ENCODE measurements around the gene RFC1. TPM values are rescaled to one million over a fixed set of nuclear protein-coding genes. Genes with fewer than 3 reads are reported as not detected.

The RFC1 gene
- total and polyA plus RNA-seq, 2 donors, result 24.2 to 68.6 TPM

- no peaks in the 10 kb centered on the region for H3K36me3 ChIP-seq (ENCODE audit: insufficient read depth)
- no peak for DNase-seq (ENCODE audit: extremely low spot score)
- 92% methylated on average over 7 of the region's 7 CpGs for WGBS
Observed at GRCh38 chr4:39342731-39343130, 23.4 kb downstream of the RFC1 start.

GRCh38 chr4:39341075-39341725 is 25.0 kb downstream of the RFC1 start:
- 80% methylated on average over 8 of the region's 8 CpGs for WGBS
- Histone ChIP-seq H3K36me3 (ENCODE audit: insufficient read depth) (no peaks in the 10 kb centered on the region), H3K4me3 (ENCODE audit: low read depth, low read length) (no peak overlapping the region), H3K27ac (ENCODE audit: low read depth) (no peak overlapping the region), H3K4me1 (ENCODE audit: insufficient read depth) (no peaks in the 10 kb centered on the region)
- DNase-seq (ENCODE audit: extremely low spot score), result no peak

More at GRCh38 chr4:39342731-39343130, 23.4 kb downstream of the RFC1 start:
- Histone ChIP-seq H3K4me1 (ENCODE audit: insufficient read depth) (no peaks in the 10 kb centered on the region), H3K27ac (ENCODE audit: low read depth) (no peak overlapping the region), H3K4me3 (ENCODE audit: low read depth, low read length) (no peak overlapping the region)

- no peaks in the 10 kb centered on the region for H3K4me1 ChIP-seq (ENCODE audit: insufficient read depth)
- no peaks in the 10 kb centered on the region for H3K36me3 ChIP-seq (ENCODE audit: insufficient read depth)
- no peak overlapping the region for H3K4me3 ChIP-seq (ENCODE audit: low read depth, low read length)
- H3K27ac ChIP-seq (ENCODE audit: low read depth), result no peak overlapping the region
- DNase-seq (ENCODE audit: extremely low spot score), result no peak
- 95% methylated on average over 2 of the region's 2 CpGs for WGBS
Observed at GRCh38 chr4:39339968-39340367, 26.2 kb downstream of the RFC1 start.

GRCh38 chr4:39337841-39338240 is 28.3 kb downstream of the RFC1 start:
- WGBS, result 96% methylated on average over 4 of the region's 4 CpGs
- Histone ChIP-seq H3K4me3 (ENCODE audit: low read depth, low read length) (no peak overlapping the region), H3K36me3 (ENCODE audit: insufficient read depth) (no peaks in the 10 kb centered on the region)

GRCh38 chr4:39335566-39335965 is 30.6 kb downstream of the RFC1 start:
- H3K4me3 ChIP-seq (ENCODE audit: low read depth, low read length), result no peak overlapping the region
- 96% methylated on average over 4 of the region's 4 CpGs for WGBS
- H3K36me3 ChIP-seq (ENCODE audit: insufficient read depth), result no peaks in the 10 kb centered on the region
- no peak for DNase-seq (ENCODE audit: extremely low spot score)
- H3K27ac ChIP-seq (ENCODE audit: low read depth), result no peak overlapping the region
- no peaks in the 10 kb centered on the region for H3K4me1 ChIP-seq (ENCODE audit: insufficient read depth)

More at GRCh38 chr4:39337841-39338240, 28.3 kb downstream of the RFC1 start:
- no peaks in the 10 kb centered on the region for H3K4me1 ChIP-seq (ENCODE audit: insufficient read depth)
- DNase-seq (ENCODE audit: extremely low spot score), result no peak
- no peak overlapping the region for H3K27ac ChIP-seq (ENCODE audit: low read depth)

- no peak overlapping the region for H3K27ac ChIP-seq (ENCODE audit: low read depth)
- H3K4me1 ChIP-seq (ENCODE audit: insufficient read depth), result no peaks in the 10 kb centered on the region
- 83% methylated on average over 2 of the region's 2 CpGs for WGBS
- no peaks in the 10 kb centered on the region for H3K36me3 ChIP-seq (ENCODE audit: insufficient read depth)
- H3K4me3 ChIP-seq (ENCODE audit: low read depth, low read length), result no peak overlapping the region
- DNase-seq (ENCODE audit: extremely low spot score), result no peak
Observed at GRCh38 chr4:39331191-39331590, 35.0 kb downstream of the RFC1 start.

- H3K36me3 ChIP-seq (ENCODE audit: insufficient read depth), result no peaks in the 10 kb centered on the region
- no peak overlapping the region for H3K4me3 ChIP-seq (ENCODE audit: low read depth, low read length)
- no peak overlapping the region for H3K27ac ChIP-seq (ENCODE audit: low read depth)
- no peak for DNase-seq (ENCODE audit: extremely low spot score)
- 89% methylated on average over 1 of the region's 1 CpG for WGBS
- no peaks in the 10 kb centered on the region for H3K4me1 ChIP-seq (ENCODE audit: insufficient read depth)
Observed at GRCh38 chr4:39330353-39330752, 35.8 kb downstream of the RFC1 start.

GRCh38 chr4:39326468-39326977 is 39.6 kb downstream of the RFC1 start:
- Histone ChIP-seq H3K27ac (ENCODE audit: low read depth) (no peak overlapping the region), H3K4me1 (ENCODE audit: insufficient read depth) (no peaks in the 10 kb centered on the region), H3K4me3 (ENCODE audit: low read depth, low read length) (no peak overlapping the region), H3K36me3 (ENCODE audit: insufficient read depth) (peaks cover 2% of the 10 kb centered on the region)
- no peak for DNase-seq (ENCODE audit: extremely low spot score)
- 98% methylated on average over 2 of the region's 2 CpGs for WGBS

GRCh38 chr4:39324897-39325613 is 41.1 kb downstream of the RFC1 start:
- H3K27ac ChIP-seq (ENCODE audit: low read depth), result no peak overlapping the region
- peaks cover 3% of the 10 kb centered on the region for H3K36me3 ChIP-seq (ENCODE audit: insufficient read depth)
- WGBS, result 95% methylated on average over 4 of the region's 4 CpGs
- DNase-seq (ENCODE audit: extremely low spot score), result no peak
- no peak overlapping the region for H3K4me3 ChIP-seq (ENCODE audit: low read depth, low read length)
- H3K4me1 ChIP-seq (ENCODE audit: insufficient read depth), result no peaks in the 10 kb centered on the region

- H3K27ac ChIP-seq (ENCODE audit: low read depth), result no peak overlapping the region
- no peak for DNase-seq (ENCODE audit: extremely low spot score)
- peaks cover 3% of the 10 kb centered on the region for H3K36me3 ChIP-seq (ENCODE audit: insufficient read depth)
- no peaks in the 10 kb centered on the region for H3K4me1 ChIP-seq (ENCODE audit: insufficient read depth)
- 97% methylated on average over 2 of the region's 2 CpGs for WGBS
- no peak overlapping the region for H3K4me3 ChIP-seq (ENCODE audit: low read depth, low read length)
Observed at GRCh38 chr4:39324446-39324845, 41.7 kb downstream of the RFC1 start.

- 95% methylated on average over 1 of the region's 1 CpG for WGBS
- peaks cover 3% of the 10 kb centered on the region for H3K36me3 ChIP-seq (ENCODE audit: insufficient read depth)
- DNase-seq (ENCODE audit: extremely low spot score), result no peak
- no peak overlapping the region for H3K27ac ChIP-seq (ENCODE audit: low read depth)
- no peak overlapping the region for H3K4me3 ChIP-seq (ENCODE audit: low read depth, low read length)
- H3K4me1 ChIP-seq (ENCODE audit: insufficient read depth), result no peaks in the 10 kb centered on the region
Observed at GRCh38 chr4:39323821-39324220, 42.3 kb downstream of the RFC1 start.

- no peak overlapping the region for H3K27ac ChIP-seq (ENCODE audit: low read depth)
- H3K4me3 ChIP-seq (ENCODE audit: low read depth, low read length), result no peak overlapping the region
- no peaks in the 10 kb centered on the region for H3K4me1 ChIP-seq (ENCODE audit: insufficient read depth)
- H3K36me3 ChIP-seq (ENCODE audit: insufficient read depth), result peaks cover 3% of the 10 kb centered on the region
- DNase-seq (ENCODE audit: extremely low spot score), result no peak
Observed at GRCh38 chr4:39320381-39321115, 45.6 kb downstream of the RFC1 start.

- Histone ChIP-seq H3K4me3 (ENCODE audit: low read depth, low read length) (no peak overlapping the region), H3K36me3 (ENCODE audit: insufficient read depth) (peaks cover 3% of the 10 kb centered on the region), H3K4me1 (ENCODE audit: insufficient read depth) (no peaks in the 10 kb centered on the region), H3K27ac (ENCODE audit: low read depth) (no peak overlapping the region)
- 93% methylated on average over 4 of the region's 4 CpGs for WGBS
- DNase-seq (ENCODE audit: extremely low spot score), result no peak
Observed at GRCh38 chr4:39319676-39320075, 46.5 kb downstream of the RFC1 start.

- no peak overlapping the region for H3K27ac ChIP-seq (ENCODE audit: low read depth)
- H3K4me3 ChIP-seq (ENCODE audit: low read depth, low read length), result no peak overlapping the region
- peaks cover 4% of the 10 kb centered on the region for H3K36me3 ChIP-seq (ENCODE audit: insufficient read depth)
- no peaks in the 10 kb centered on the region for H3K4me1 ChIP-seq (ENCODE audit: insufficient read depth)
- 57% methylated on average over 4 of the region's 4 CpGs for WGBS
- no peak for DNase-seq (ENCODE audit: extremely low spot score)
Observed at GRCh38 chr4:39312816-39313215, 53.3 kb downstream of the RFC1 start.

Data from urinary bladder (tissue), 4 donors.